Neuronal stem cell (in vitro differentiated cells): ENCODE measurements around the gene RASL12.

Source experiments
- DNase-seq: peaks from one replicate; pipeline ENCODE4 v3.0.0-alpha.2; 2013; ENCODE audit warnings: low spot score
- H2AFZ ChIP-seq: one replicate; pipeline ENCODE4 v1.6.1; 2013; ENCODE audit warnings: mild to moderate bottlenecking, low read length, inconsistent platforms
- H2AK5ac ChIP-seq: 2 replicates; pipeline ENCODE4 v1.6.1; 2013; ENCODE audit warnings: low read depth, mild to moderate bottlenecking, inconsistent platforms, low read length, moderate library complexity, mixed read lengths
- H2BK120ac ChIP-seq: 2 replicates; pipeline ENCODE4 v1.6.1; 2013; ENCODE audit warnings: low read depth, mild to moderate bottlenecking, inconsistent platforms, low read length, moderate library complexity, mixed read lengths
- H2BK12ac ChIP-seq: one replicate; pipeline ENCODE4 v1.6.1; 2013; ENCODE audit warnings: low read length, inconsistent platforms
- H2BK15ac ChIP-seq: 2 replicates; pipeline ENCODE4 v1.6.1; 2013; ENCODE audit warnings: mild to moderate bottlenecking, low read length, inconsistent platforms, mixed read lengths
- H2BK5ac ChIP-seq: one replicate; pipeline ENCODE4 v1.6.1; 2013; ENCODE audit warnings: inconsistent platforms, mild to moderate bottlenecking, low read length, moderate library complexity
- H3K14ac ChIP-seq: one replicate; pipeline ENCODE4 v1.6.1; 2013; ENCODE audit warnings: low read length, inconsistent platforms
- H3K18ac ChIP-seq: 2 replicates; pipeline ENCODE4 v1.6.1; 2013; ENCODE audit warnings: low read length, inconsistent platforms
- H3K23ac ChIP-seq: 2 replicates; pipeline ENCODE4 v1.6.1; 2013; ENCODE audit warnings: low read depth, mild to moderate bottlenecking, mixed read lengths, low read length, inconsistent platforms; ENCODE audit not compliant: poor library complexity
- H3K27ac ChIP-seq: replicated peaks from 3 replicates; pipeline ENCODE4 v1.5.1; 2013; ENCODE audit warnings: low read length, inconsistent platforms
- H3K27me3 ChIP-seq, 3 experiments: 2 replicates each; pipeline ENCODE4 v1.6.1; 2013; ENCODE audit warnings: low read length in 3 of 3, mild to moderate bottlenecking in 2 of 3, inconsistent platforms in 1 of 3, low read depth in 1 of 3, mixed read lengths in 1 of 3, moderate library complexity in 1 of 3; ENCODE audit not compliant: control insufficient read depth in 3 of 3, insufficient read depth in 3 of 3
- H3K36me3 ChIP-seq, 2 donors: replicated peaks in 1 of 2; 2 replicates each; pipeline ENCODE4 v1.6.1; 2013; ENCODE audit warnings: low read length in 2 of 2; ENCODE audit not compliant: control insufficient read depth in 2 of 2, insufficient read depth in 2 of 2
- H3K4ac ChIP-seq: 2 replicates; pipeline ENCODE4 v1.6.1; 2013; ENCODE audit warnings: inconsistent platforms, mild to moderate bottlenecking, low read length, moderate library complexity
- H3K4me1 ChIP-seq, 2 donors: 1 replicate in 1 of 2; 2 replicates in 1 of 2; pipeline ENCODE4 v1.6.1; 2013; ENCODE audit warnings: low read length in 2 of 2, low read depth in 1 of 2; ENCODE audit not compliant: control insufficient read depth in 2 of 2, insufficient read depth in 1 of 2
- H3K4me2 ChIP-seq: one replicate; pipeline ENCODE4 v1.6.1; 2013; ENCODE audit warnings: mild to moderate bottlenecking, low read length, inconsistent platforms; ENCODE audit not compliant: insufficient read depth, poor library complexity, severe bottlenecking
- H3K4me3 ChIP-seq, 2 donors: 2 replicates each; pipeline ENCODE4 v1.5.1; 2013; ENCODE audit warnings: low read length in 2 of 2, mild to moderate bottlenecking in 2 of 2, inconsistent platforms in 1 of 2, moderate library complexity in 1 of 2
- H3K79me1 ChIP-seq: one replicate; pipeline ENCODE4 v1.6.1; 2013; ENCODE audit warnings: low read depth, mild to moderate bottlenecking, inconsistent platforms, low read length, moderate library complexity
- H3K9ac ChIP-seq: one replicate; pipeline ENCODE4 v1.6.1; 2013; ENCODE audit warnings: mild to moderate bottlenecking, low read depth, low read length, inconsistent platforms; ENCODE audit not compliant: poor library complexity
- H3K9me3 ChIP-seq, 2 donors: replicated peaks in 1 of 2; 2 replicates each; pipeline versions ENCODE3 to v1.6.1; 2013; ENCODE audit warnings: low read length in 2 of 2, mild to moderate bottlenecking in 2 of 2, inconsistent platforms in 1 of 2, low read depth in 1 of 2, mixed read lengths in 1 of 2, moderate library complexity in 1 of 2; ENCODE audit not compliant: control insufficient read depth in 2 of 2, insufficient read depth in 1 of 2
- H4K8ac ChIP-seq: one replicate; pipeline ENCODE4 v1.6.1; 2013; ENCODE audit warnings: low read depth, mild to moderate bottlenecking, inconsistent platforms, low read length, moderate library complexity
- H4K91ac ChIP-seq: one replicate; pipeline ENCODE4 v1.6.1; 2013; ENCODE audit warnings: low read length, low read depth, mild to moderate bottlenecking, inconsistent platforms; ENCODE audit not compliant: poor library complexity
- WGBS, 2 donors: extraction: QIAGEN DNeasy Blood & Tissue Kit; methylation state at CpG; one replicate each; pipeline ENCODE4 v1.1.7; 2013; ENCODE audit warnings: missing lambda C conversion rate in 2 of 2, mixed read lengths in 1 of 2; ENCODE audit not compliant: insufficient read length in 2 of 2, insufficient replicate concordance in 1 of 2; ENCODE audit errors: extremely low coverage in 2 of 2; 5-methylcytosine and 5-hydroxymethylcytosine counted together

The RASL12 gene

GRCh38 chr15:65028921-65029735, 38.7 kb downstream of the RASL12 start, which contains the start of gene MTFMT:
TSS of gene MTFMT (minus strand) at chr15:65029639. CDS start at chr15:65029613, 26 bp downstream.
- Histone ChIP-seq H3K23ac (peak within 1 kb of the TSS; percentile 92), H2BK120ac (no peak within 1 kb of the TSS), H3K27me3 (no peaks in the 10 kb centered on the region), H3K4me3 (peak within 1 kb of the TSS; percentile 75 to 99), H2BK15ac (no peak within 1 kb of the TSS), H3K36me3 (peaks cover 11 to 28% of the 10 kb centered on the region in 2 donors), H3K9ac (peak within 1 kb of the TSS; percentile 95), H3K79me1 (peaks cover 4% of the 10 kb centered on the region), H2BK12ac (no peak within 1 kb of the TSS), H3K4me1 (peaks cover 5 to 7% of the 10 kb centered on the region in 2 donors), H4K91ac (no peak within 1 kb of the TSS), H3K9me3 (no peaks in the 10 kb centered on the region), H3K4me2 (peak within 1 kb of the TSS; percentile 75), H2AFZ (peak within 1 kb of the TSS; percentile 97), H2BK5ac (no peak within 1 kb of the TSS), H3K18ac (peak within 1 kb of the TSS; percentile 78), H3K14ac (peak within 1 kb of the TSS; percentile 65), H3K4ac (no peak within 1 kb of the TSS), H4K8ac (peak within 1 kb of the TSS; percentile 6), H3K27ac (no peak within 1 kb of the TSS), H2AK5ac (peak within 1 kb of the TSS; percentile 41)
- no CpG with 5 or more reads among the region's 73 CpGs for whole genome bisulfite sequencing, 2 donors
- DNase-seq, result peak; percentile 83

DNA sequence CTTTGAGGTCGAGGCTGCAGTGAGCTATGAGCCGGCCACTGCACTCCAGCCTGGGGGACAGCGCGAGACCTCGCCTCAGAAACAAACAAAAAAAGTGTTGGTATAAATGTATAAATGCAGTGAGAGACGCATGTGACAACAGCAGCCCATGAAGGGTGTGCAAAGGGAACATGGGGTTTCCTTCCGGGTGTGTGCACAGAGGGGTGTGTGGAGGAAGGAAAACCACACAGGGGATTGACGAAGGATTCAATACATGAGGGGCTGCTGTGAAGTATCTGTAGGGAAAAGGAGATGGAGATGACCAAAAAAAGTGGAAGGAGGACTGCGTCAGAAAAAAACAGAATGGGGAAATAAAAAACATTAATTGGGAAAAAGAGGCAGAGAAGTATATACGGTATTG, 39.5 kb downstream of the RASL12 start:
- H2BK5ac ChIP-seq, result no peak overlapping the region
- H3K4me1 ChIP-seq, result peaks cover 5 to 7% of the 10 kb centered on the region in 2 donors
- H3K27ac ChIP-seq, result no peak overlapping the region
- H3K4me3 ChIP-seq, result peak overlapping the region in 1 of 2 donors; percentile 75
- H2BK12ac ChIP-seq, result no peak overlapping the region
- no peak overlapping the region for H3K14ac ChIP-seq
- H2AFZ ChIP-seq, result no peak overlapping the region
- no peaks in the 10 kb centered on the region for H3K9me3 ChIP-seq
- peaks cover 4% of the 10 kb centered on the region for H3K79me1 ChIP-seq
- H3K23ac ChIP-seq, result no peak overlapping the region
- peak overlapping the region; percentile 41 for H3K4me2 ChIP-seq
- H2BK15ac ChIP-seq, result no peak overlapping the region
- no peak overlapping the region for H4K8ac ChIP-seq
- H4K91ac ChIP-seq, result no peak overlapping the region
- no peak overlapping the region for H2AK5ac ChIP-seq
- no peak overlapping the region for H3K18ac ChIP-seq
- no peak for DNase-seq
- H3K9ac ChIP-seq, result peak overlapping the region; percentile 70
- H3K4ac ChIP-seq, result no peak overlapping the region
- no peaks in the 10 kb centered on the region for H3K27me3 ChIP-seq
- H3K36me3 ChIP-seq, result peaks cover 11 to 34% of the 10 kb centered on the region in 2 donors
- no CpG with 5 or more reads among the region's 10 CpGs for WGBS, 2 donors
- H2BK120ac ChIP-seq, result no peak overlapping the region

- DNase-seq, result no peak
These were observed 40.2 kb downstream of the RASL12 start for GRCh38 chr15:65027593-65027992.

DNA sequence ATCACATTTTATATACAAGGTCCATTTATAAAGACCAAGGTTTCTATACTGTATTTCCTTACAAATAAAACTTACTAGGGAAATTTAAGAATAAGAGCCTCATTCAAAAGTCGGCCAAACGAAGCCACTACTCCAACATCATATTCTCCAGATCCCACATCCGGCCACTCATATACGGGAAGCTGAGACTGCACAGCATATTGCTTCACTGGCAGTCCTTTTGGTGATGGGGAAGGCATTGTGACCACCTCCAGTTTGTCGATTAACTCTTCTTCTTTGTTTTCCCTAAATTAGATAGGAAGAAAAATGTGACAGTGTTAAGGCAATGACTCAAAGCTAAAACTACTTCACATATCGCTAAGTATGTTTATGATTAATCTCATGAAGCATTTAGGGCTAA, 41.0 kb downstream of the RASL12 start:
- Histone ChIP-seq H3K27me3 (no peaks in the 10 kb centered on the region), H3K14ac (no peak overlapping the region), H2BK120ac (no peak overlapping the region), H3K4me3 (no peak overlapping the region), H3K9me3 (no peaks in the 10 kb centered on the region), H3K18ac (no peak overlapping the region), H4K8ac (no peak overlapping the region), H3K23ac (no peak overlapping the region), H2AFZ (no peak overlapping the region), H4K91ac (no peak overlapping the region), H3K9ac (no peak overlapping the region), H3K36me3 (peaks cover 11 to 48% of the 10 kb centered on the region in 2 donors), H3K79me1 (peaks cover 4% of the 10 kb centered on the region), H2BK5ac (no peak overlapping the region), H2AK5ac (no peak overlapping the region), H2BK15ac (no peak overlapping the region), H3K4ac (no peak overlapping the region), H2BK12ac (no peak overlapping the region), H3K27ac (no peak overlapping the region), H3K4me2 (no peak overlapping the region), H3K4me1 (peaks cover 0 to 5% of the 10 kb centered on the region in 2 donors)
- no CpG with 5 or more reads among the region's 6 CpGs for WGBS, 2 donors
- DNase-seq, result no peak

More at GRCh38 chr15:65027593-65027992, 40.2 kb downstream of the RASL12 start:
- Histone ChIP-seq H2AK5ac (no peak overlapping the region), H3K9me3 (no peaks in the 10 kb centered on the region), H3K79me1 (peaks cover 4% of the 10 kb centered on the region), H3K27ac (no peak overlapping the region), H3K4me3 (no peak overlapping the region), H3K4ac (no peak overlapping the region), H4K8ac (no peak overlapping the region), H3K9ac (no peak overlapping the region), H3K14ac (no peak overlapping the region), H3K27me3 (no peaks in the 10 kb centered on the region), H2AFZ (no peak overlapping the region), H3K23ac (no peak overlapping the region), H2BK15ac (no peak overlapping the region), H2BK5ac (no peak overlapping the region), H4K91ac (no peak overlapping the region), H3K4me2 (no peak overlapping the region), H3K18ac (no peak overlapping the region), H3K36me3 (peaks cover 11 to 40% of the 10 kb centered on the region in 2 donors), H3K4me1 (peaks cover 3 to 5% of the 10 kb centered on the region in 2 donors), H2BK120ac (no peak overlapping the region), H2BK12ac (no peak overlapping the region)
- no CpG with 5 or more reads among the region's 1 CpG for WGBS, 2 donors
